A549 (cell line): ENCODE data around the gene SORL1-AS1.

Source experiments
- CEBPB ChIP-seq, 2 experiments: fragments of >200 bp in 1 of 2; sonication (Bioruptor Twin) in 1 of 2; formaldehyde crosslinking in 1 of 2; IDR thresholded peaks; 2 replicates each; pipeline ENCODE4 v1.6.1; 2012 to 2016
- CHD2 ChIP-seq: fragments of 150-350 bp; IDR thresholded peaks from 2 replicates; pipeline ENCODE4 v1.6.1; 2014; ENCODE audit warnings: low read length; ENCODE audit not compliant: partially characterized antibody
- KDM5A ChIP-seq: fragments of 200-600 bp; sonication (generic); IDR thresholded peaks from 2 replicates; pipeline ENCODE4 v1.6.1; 2016; ENCODE audit warnings: antibody characterized with exemption, mild to moderate bottlenecking
- POLR2A ChIP-seq: IDR thresholded peaks from 2 replicates; pipeline ENCODE4 v1.6.1; 2012; ENCODE audit warnings: mild to moderate bottlenecking, low read length
- RNF2 ChIP-seq: fragments of 200-600 bp; sonication (generic); IDR thresholded peaks from 2 replicates; pipeline ENCODE4 v1.6.1; 2016; ENCODE audit warnings: low read depth, mild to moderate bottlenecking, antibody characterized with exemption, moderate library complexity, borderline replicate concordance
- SREBF2 ChIP-seq: fragments of 450-650 bp; IDR thresholded peaks from 2 replicates; pipeline ENCODE4 v1.6.1; 2014; ENCODE audit warnings: mild to moderate bottlenecking, moderate library complexity
- TF ChIP-seq, protein P1 (sequence below): fragments of 450-650 bp; IDR thresholded peaks from 2 replicates; pipeline ENCODE4 v1.6.1; 2014; ENCODE audit warnings: antibody characterized with exemption
- TF ChIP-seq, protein P2 (sequence below): IDR thresholded peaks from 2 replicates; pipeline ENCODE4 v1.6.1; 2012
- TF ChIP-seq, protein P3 (sequence below): fragments of >200 bp; sonication (Bioruptor Twin); formaldehyde crosslinking; IDR thresholded peaks from 3 replicates; pipeline ENCODE4 v1.5.1; 2016
- TF ChIP-seq, protein P4 (sequence below): fragments of >200 bp; sonication (Bioruptor Twin); formaldehyde crosslinking; IDR thresholded peaks from 2 replicates; pipeline ENCODE4 v1.6.1; 2016

DNA sequence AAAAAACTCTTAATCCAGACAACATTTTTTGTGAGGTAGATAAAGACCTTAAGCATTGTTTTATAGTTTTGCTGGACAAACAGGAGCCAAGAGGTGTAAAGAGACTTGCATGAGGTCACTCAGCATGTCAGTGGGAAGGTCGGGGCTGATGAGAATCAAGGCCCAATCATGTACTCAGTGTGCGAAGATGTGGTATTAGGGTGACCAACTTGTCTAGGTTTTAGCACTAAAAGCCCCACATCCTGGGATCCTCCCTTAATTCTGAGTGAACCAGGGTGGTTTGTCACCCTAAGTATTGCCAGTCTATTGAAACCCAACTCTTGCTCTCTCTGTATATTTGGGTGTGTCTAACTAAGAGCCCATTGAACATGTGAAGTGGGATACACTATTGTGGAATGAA, 19.5 kb upstream of the SORL1-AS1 start:
- TF ChIP-seq, protein P1, sequence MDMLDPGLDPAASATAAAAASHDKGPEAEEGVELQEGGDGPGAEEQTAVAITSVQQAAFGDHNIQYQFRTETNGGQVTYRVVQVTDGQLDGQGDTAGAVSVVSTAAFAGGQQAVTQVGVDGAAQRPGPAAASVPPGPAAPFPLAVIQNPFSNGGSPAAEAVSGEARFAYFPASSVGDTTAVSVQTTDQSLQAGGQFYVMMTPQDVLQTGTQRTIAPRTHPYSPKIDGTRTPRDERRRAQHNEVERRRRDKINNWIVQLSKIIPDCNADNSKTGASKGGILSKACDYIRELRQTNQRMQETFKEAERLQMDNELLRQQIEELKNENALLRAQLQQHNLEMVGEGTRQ: no peak
- TF ChIP-seq, protein P2, sequence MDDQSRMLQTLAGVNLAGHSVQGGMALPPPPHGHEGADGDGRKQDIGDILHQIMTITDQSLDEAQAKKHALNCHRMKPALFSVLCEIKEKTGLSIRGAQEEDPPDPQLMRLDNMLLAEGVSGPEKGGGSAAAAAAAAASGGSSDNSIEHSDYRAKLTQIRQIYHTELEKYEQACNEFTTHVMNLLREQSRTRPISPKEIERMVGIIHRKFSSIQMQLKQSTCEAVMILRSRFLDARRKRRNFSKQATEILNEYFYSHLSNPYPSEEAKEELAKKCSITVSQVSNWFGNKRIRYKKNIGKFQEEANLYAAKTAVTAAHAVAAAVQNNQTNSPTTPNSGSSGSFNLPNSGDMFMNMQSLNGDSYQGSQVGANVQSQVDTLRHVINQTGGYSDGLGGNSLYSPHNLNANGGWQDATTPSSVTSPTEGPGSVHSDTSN: no peak
- TF ChIP-seq CEBPB (IDR thresholded peaks at IDR 0.05) (no peak), KDM5A (no peak), RNF2 (no peak), POLR2A (no peak), SREBF2 (no peak), CHD2 (no peak)
- TF ChIP-seq, protein P3, sequence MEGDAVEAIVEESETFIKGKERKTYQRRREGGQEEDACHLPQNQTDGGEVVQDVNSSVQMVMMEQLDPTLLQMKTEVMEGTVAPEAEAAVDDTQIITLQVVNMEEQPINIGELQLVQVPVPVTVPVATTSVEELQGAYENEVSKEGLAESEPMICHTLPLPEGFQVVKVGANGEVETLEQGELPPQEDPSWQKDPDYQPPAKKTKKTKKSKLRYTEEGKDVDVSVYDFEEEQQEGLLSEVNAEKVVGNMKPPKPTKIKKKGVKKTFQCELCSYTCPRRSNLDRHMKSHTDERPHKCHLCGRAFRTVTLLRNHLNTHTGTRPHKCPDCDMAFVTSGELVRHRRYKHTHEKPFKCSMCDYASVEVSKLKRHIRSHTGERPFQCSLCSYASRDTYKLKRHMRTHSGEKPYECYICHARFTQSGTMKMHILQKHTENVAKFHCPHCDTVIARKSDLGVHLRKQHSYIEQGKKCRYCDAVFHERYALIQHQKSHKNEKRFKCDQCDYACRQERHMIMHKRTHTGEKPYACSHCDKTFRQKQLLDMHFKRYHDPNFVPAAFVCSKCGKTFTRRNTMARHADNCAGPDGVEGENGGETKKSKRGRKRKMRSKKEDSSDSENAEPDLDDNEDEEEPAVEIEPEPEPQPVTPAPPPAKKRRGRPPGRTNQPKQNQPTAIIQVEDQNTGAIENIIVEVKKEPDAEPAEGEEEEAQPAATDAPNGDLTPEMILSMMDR: no peak
- TF ChIP-seq, protein P4, sequence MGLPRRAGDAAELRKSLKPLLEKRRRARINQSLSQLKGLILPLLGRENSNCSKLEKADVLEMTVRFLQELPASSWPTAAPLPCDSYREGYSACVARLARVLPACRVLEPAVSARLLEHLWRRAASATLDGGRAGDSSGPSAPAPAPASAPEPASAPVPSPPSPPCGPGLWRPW: no peak
